Loucy (cell line): ENCODE measurements around the gene SMAD3.

Source experiments
- H2AFZ ChIP-seq: fragments of 200-600 bp; sonication (generic); 2 replicates; pipeline ENCODE4 v1.6.0; 2016; ENCODE audit warnings: antibody characterized with exemption, mild to moderate bottlenecking, low read length, moderate library complexity
- H3F3A ChIP-seq: fragments of 200-600 bp; 2 replicates; pipeline ENCODE4 v1.6.0; 2016; ENCODE audit warnings: antibody characterized with exemption, low read depth, mild to moderate bottlenecking
- H3K27me3 ChIP-seq: fragments of 200-600 bp; sonication (generic); 2 replicates; pipeline ENCODE4 v1.6.1; 2014; ENCODE audit warnings: low read length, mild to moderate bottlenecking; ENCODE audit not compliant: insufficient read depth, poor library complexity, severe bottlenecking
- H3K36me3 ChIP-seq: fragments of 200-600 bp; sonication (generic); 2 replicates; pipeline ENCODE4 v1.6.1; 2016; ENCODE audit warnings: low read length; ENCODE audit not compliant: insufficient read depth
- H3K4me1 ChIP-seq: fragments of 200-600 bp; sonication (generic); 2 replicates; pipeline ENCODE4 v1.5.1; 2014; ENCODE audit warnings: low read length, mild to moderate bottlenecking; ENCODE audit not compliant: insufficient read depth, poor library complexity, severe bottlenecking
- H3K4me2 ChIP-seq: fragments of 200-600 bp; sonication (generic); 2 replicates; pipeline ENCODE4 v1.6.0; 2014; ENCODE audit warnings: antibody characterized with exemption, low read length, low read depth, mild to moderate bottlenecking; ENCODE audit not compliant: poor library complexity, severe bottlenecking
- H3K4me3 ChIP-seq: fragments of 200-600 bp; sonication (generic); 2 replicates; pipeline ENCODE4 v1.5.1; 2014; ENCODE audit warnings: low read length, mild to moderate bottlenecking, mixed read lengths; ENCODE audit not compliant: poor library complexity, severe bottlenecking
- H3K79me2 ChIP-seq: fragments of 200-600 bp; sonication (generic); 2 replicates; pipeline ENCODE4 v1.6.1; 2014; ENCODE audit warnings: low read length; ENCODE audit not compliant: insufficient read depth
- H3K9ac ChIP-seq: fragments of 200-600 bp; sonication (generic); 2 replicates; pipeline ENCODE4 v1.6.0; 2014; ENCODE audit warnings: mild to moderate bottlenecking, low read depth, low read length, moderate library complexity; ENCODE audit not compliant: poor library complexity, severe bottlenecking
- H3K9me2 ChIP-seq: fragments of 200-600 bp; sonication (generic); replicated peaks from 2 replicates; pipeline ENCODE4 v1.6.1; 2016; ENCODE audit warnings: low read depth, low read length, mixed read lengths
- H3K9me3 ChIP-seq: fragments of 200-600 bp; sonication (generic); 2 replicates; pipeline ENCODE4 v1.6.1; 2014; ENCODE audit warnings: mild to moderate bottlenecking, antibody characterized with exemption, low read length, low read depth; ENCODE audit not compliant: insufficient read depth
- H4K20me1 ChIP-seq: fragments of 200-600 bp; sonication (generic); 2 replicates; pipeline ENCODE4 v1.6.0; 2014; ENCODE audit warnings: antibody characterized with exemption, low read length, mild to moderate bottlenecking; ENCODE audit not compliant: insufficient read depth, poor library complexity, severe bottlenecking
- EZH2phosphoT487 ChIP-seq: fragments of 200-600 bp; IDR thresholded peaks from 2 replicates; pipeline ENCODE4 v1.6.1; 2018; ENCODE audit warnings: antibody characterized with exemption, mild to moderate bottlenecking, moderate library complexity, borderline replicate concordance
- TF ChIP-seq, protein P1 (sequence below): fragments of 200-600 bp; sonication (generic); conservative IDR thresholded peaks from 2 replicates; pipeline ENCODE4 v1.5.1; 2014; ENCODE audit warnings: mild to moderate bottlenecking, antibody characterized with exemption, low read length

Gene SMAD3

DNA sequence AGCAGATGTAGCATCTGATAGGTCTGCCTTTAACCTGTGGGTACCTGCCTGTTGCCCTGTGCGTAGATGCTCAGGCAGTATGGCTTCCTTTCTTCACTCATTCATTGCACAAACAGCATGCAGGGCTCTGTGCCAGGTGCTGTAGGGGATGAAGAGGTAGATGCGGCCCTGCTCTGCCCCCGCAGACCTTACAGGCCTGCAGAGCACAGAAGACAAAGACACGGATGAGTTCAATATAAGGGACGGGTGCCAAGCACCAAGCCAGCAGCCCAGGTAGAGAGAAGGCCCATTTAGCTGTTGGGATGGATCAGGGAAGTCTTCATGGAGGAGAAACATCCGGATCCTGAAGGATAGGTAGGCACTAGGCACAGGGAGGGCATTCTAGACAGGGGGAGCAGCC, 119.6 kb downstream of the SMAD3 start:
- Histone ChIP-seq H3K9me2 (no peaks in the 10 kb centered on the region), H3K4me2 (peak overlapping the region; percentile 45), H3K4me3 (no peak overlapping the region), H3K9ac (peak overlapping the region; percentile 48), H3K4me1 (peaks cover 32% of the 10 kb centered on the region), H3K36me3 (peaks cover 63% of the 10 kb centered on the region; the same call in 1 of the 2 replicates), H4K20me1 (no peaks in the 10 kb centered on the region), H3K79me2 (no peaks in the 10 kb centered on the region), H2AFZ (no peak overlapping the region), H3K27me3 (no peaks in the 10 kb centered on the region), H3F3A (no peaks in the 10 kb centered on the region), H3K9me3 (no peaks in the 10 kb centered on the region)
- TF ChIP-seq, protein P1, sequence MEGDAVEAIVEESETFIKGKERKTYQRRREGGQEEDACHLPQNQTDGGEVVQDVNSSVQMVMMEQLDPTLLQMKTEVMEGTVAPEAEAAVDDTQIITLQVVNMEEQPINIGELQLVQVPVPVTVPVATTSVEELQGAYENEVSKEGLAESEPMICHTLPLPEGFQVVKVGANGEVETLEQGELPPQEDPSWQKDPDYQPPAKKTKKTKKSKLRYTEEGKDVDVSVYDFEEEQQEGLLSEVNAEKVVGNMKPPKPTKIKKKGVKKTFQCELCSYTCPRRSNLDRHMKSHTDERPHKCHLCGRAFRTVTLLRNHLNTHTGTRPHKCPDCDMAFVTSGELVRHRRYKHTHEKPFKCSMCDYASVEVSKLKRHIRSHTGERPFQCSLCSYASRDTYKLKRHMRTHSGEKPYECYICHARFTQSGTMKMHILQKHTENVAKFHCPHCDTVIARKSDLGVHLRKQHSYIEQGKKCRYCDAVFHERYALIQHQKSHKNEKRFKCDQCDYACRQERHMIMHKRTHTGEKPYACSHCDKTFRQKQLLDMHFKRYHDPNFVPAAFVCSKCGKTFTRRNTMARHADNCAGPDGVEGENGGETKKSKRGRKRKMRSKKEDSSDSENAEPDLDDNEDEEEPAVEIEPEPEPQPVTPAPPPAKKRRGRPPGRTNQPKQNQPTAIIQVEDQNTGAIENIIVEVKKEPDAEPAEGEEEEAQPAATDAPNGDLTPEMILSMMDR: no peak
- no peak for TF ChIP-seq EZH2phosphoT487

GRCh38 chr15:67185621-67186225, 120.3 kb downstream of the SMAD3 start:
- H4K20me1 ChIP-seq: no peaks in the 10 kb centered on the region
- H3F3A ChIP-seq: no peaks in the 10 kb centered on the region
- H3K9ac ChIP-seq: peak overlapping the region; percentile 48
- peaks cover 65% of the 10 kb centered on the region; the same call in 1 of the 2 replicates for H3K36me3 ChIP-seq
- H3K4me3 ChIP-seq: no peak overlapping the region
- H3K9me2 ChIP-seq: no peaks in the 10 kb centered on the region
- TF ChIP-seq, protein P1: no peak
- no peak for TF ChIP-seq EZH2phosphoT487
- H3K9me3 ChIP-seq: no peaks in the 10 kb centered on the region
- no peak overlapping the region for H2AFZ ChIP-seq
- H3K79me2 ChIP-seq: no peaks in the 10 kb centered on the region
- peak overlapping the region; percentile 45 for H3K4me2 ChIP-seq
- H3K4me1 ChIP-seq: peaks cover 32% of the 10 kb centered on the region
- no peaks in the 10 kb centered on the region for H3K27me3 ChIP-seq

GRCh38 chr15:67186226-67186649, 120.8 kb downstream of the SMAD3 start:
- Histone ChIP-seq H2AFZ (no peak overlapping the region), H3K4me1 (peaks cover 32% of the 10 kb centered on the region), H4K20me1 (no peaks in the 10 kb centered on the region), H3K9me2 (no peaks in the 10 kb centered on the region), H3K79me2 (no peaks in the 10 kb centered on the region), H3K9me3 (no peaks in the 10 kb centered on the region), H3K9ac (peak overlapping the region; percentile 46), H3K27me3 (no peaks in the 10 kb centered on the region), H3K4me2 (peak overlapping the region; percentile 45), H3K36me3 (peaks cover 69% of the 10 kb centered on the region; the same call in 1 of the 2 replicates), H3K4me3 (no peak overlapping the region), H3F3A (no peaks in the 10 kb centered on the region)
- TF ChIP-seq EZH2phosphoT487: no peak
- TF ChIP-seq, protein P1: no peak
